Fibroblast of skin of left biceps (primary cell): ENCODE results near the gene SSTR3.

ENCODE experiments used
- DNase-seq, 2 experiments: peaks; one replicate each; pipeline ENCODE4 v3.0.0-alpha.2; 2013; ENCODE audit warnings: low read depth in 2 of 2

The SSTR3 gene

DNA sequence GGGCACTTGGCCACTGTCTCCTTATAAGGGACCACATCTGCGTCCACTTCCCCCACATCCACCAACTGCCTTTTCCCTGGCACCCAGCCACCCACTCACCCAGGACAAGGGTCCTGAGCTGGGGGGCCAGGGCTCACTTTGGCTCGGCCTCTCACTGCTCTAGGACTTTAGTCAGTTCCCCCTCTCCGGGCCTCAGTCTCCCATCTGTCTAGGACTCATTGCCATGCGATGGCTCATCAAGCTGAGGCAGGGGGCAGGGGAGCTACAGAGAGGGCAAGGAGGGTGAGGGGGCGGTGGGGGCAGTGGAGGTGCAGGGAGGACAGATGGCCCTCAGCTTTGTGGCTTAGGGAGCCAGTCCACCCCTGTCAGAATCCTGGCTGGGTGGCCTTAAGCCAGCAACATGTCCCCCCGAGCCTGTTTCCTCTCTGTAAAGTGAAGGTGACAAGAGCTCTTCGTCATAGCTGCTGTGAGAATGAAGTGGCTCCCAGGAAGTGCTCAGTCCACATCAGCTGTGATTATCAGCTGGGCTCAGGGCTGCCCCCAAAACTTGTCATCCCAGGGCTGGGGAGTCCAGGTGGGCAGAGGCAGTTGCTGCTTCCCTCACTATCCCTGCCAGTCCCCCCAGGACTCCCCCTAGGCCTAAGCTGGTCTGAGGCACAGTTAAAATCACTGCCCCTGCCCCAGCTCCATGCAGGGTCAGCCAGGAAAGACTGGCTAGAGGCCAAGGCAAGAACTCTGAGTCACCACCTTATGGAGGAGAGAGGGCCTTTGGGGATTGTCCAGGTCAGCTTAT lies 16.9 kb upstream of the SSTR3 start:
- DNase-seq: no peak

DNA sequence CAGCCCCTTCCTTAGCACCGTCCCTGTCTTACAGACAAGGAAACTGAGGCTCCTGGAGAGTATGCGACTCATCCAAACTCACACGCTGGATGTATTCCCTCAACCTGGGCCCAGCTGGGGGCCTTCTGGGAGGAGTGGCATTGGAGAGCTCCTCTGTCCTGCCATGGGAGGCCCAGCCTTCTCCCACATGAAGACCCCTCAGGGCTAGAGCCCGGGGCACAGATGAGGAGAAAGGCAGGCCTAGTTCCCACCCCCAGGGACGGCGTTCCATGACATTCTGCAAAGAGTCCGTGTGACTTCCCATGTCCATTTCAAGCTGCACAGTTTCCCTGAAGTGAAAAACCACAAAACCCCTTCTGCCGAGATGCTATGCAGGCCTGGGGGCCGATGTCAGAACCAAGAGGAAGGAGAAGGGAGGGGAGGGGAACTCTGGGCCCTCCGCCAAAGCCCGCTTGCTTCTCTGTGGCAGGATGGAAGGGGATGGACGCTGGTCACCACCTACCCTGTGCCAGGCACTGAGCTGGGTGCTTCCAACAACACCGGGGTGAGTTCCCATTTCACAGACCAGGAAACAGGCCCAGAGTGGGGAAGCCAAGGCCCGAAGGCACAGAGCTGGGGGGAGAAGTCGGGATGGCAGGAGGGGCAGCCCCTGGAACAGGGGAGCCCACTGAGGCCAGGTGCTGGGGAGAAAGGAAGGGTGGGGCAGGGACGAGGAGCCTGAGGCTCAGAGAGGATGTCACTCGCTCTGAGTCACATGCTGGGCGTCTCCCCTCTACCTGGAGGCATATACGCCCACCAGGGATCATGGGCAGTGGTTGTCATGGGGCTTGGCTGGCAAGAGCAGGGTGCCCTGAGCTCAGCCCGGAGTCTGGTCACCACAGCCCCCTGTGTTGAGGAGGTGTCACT lies 16.1 kb upstream of the SSTR3 start:
- DNase-seq: peak; percentile 36 to 39

DNA sequence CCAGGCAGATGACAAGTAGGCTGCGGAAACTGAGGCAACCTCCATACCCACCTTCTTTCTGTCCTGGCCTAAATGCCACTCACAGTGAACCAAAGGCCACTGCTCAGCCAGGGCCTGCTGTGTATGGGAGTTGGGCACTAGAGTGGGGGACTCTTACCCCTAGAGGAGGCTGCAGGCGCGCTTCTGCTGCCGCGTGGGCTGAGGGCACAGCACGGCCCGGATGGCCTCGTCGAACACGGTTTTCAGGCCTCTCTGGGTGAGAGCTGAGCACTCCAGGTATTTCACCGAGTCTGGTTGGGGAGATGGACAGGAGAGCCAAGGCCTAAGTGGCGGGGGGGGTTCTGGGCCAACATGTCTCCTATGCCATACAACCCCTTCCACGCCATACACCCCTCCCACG lies 14.2 kb upstream of the SSTR3 start:
- DNase-seq: no peak

- DNase-seq: no peak
These were observed 13.8 kb upstream of the SSTR3 start for GRCh38 chr22:37226087-37226486.

- no peak for DNase-seq
These were observed 13.2 kb upstream of the SSTR3 start for GRCh38 chr22:37225481-37225880.

GRCh38 chr22:37224757-37225420 lies 12.6 kb upstream of the SSTR3 start:
- no peak for DNase-seq

DNA sequence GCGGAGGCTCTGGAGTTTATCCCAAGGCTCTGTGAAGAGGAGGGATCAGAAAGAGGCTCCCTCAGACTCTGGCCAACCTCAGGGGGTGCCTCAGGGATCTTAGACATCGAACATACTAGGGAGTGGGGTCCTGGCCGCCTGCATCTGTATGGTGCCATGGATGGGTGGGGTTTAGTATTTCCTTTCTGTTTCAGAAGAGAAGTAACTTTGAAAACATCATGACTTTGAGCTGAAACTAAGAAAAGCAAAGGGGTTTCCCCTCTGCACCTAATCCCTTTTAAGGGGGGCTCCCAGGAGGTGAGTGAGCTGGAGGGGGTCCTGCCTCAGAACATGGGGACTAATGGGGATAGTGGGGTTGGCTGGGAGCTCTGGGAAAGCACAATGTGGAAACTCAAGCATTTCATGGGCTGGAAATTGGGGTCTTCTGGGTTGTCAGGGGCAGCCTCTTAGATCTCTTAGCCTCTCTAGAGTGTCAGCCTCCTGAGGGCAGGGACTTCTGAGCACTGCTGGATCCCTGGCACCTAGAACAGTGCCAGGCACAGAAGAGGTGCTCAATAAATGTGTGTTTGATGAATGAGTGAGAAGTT lies 11.8 kb upstream of the SSTR3 start:
- no peak for DNase-seq

GRCh38 chr22:37222440-37222971 lies 10.2 kb upstream of the SSTR3 start:
- DNase-seq: no peak

DNA sequence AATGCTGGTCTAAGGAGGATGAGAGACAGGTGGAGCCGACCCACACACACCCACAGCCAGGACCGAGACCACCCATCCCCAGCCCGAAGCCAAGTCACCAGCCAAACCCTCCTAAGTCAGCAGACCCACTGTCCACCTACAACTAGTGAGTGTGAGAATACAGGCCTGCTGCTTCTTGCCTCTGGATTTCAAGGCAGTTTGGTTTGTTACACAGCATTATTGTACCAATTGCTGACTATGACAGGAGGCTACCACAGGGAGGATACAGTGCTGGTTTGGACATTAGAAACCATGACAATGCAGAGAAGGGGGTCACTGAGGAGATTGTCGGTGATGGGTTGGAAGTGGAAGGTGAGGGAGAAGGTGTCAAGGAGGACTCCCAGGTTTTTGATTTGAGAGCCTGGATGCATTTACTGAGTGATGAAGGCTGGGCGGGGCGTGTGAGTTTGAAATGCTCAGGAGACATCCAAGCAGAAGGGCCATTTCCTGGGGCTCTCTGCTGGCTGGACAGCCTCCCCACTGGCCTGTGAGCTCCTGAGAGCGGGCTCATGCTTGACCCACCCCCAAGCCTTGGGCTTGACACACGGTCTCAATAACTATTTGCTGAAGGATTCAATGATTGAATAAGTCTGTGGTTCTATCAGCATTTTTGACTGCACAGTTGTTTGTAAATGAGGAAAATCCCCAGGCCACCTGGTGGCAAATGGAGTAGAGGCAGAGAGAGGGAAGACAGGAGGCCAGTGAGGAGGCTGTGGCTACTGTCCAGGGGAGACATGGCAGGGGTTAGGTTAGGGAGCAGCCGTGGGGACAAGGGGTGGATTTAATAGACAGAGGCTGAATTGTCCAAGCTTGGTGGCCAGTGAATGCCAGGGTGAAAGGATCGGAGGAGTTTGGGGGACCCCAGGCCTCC lies 9.4 kb upstream of the SSTR3 start:
- DNase-seq: no peak

DNA sequence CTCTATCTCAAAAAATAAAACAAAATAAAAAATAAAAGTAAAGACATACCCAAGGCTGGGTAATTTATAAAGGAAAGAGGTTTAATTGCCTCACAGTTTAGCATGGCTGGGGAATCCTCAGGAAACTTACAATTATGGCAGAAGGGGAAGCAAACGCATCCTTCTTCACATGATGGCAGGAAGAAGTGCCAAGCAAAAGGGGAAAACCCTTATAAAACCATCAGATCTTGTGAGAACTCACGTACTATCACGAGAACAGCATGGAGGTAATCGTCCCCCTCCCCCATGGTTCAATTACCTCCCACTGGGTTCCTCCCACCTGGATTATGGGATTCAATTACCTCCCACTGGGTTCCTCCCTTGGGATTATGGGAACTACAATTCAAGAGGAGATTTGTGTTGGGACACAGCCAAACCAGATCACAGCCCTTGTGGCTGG lies 8.3 kb upstream of the SSTR3 start:
- DNase-seq: no peak

DNA sequence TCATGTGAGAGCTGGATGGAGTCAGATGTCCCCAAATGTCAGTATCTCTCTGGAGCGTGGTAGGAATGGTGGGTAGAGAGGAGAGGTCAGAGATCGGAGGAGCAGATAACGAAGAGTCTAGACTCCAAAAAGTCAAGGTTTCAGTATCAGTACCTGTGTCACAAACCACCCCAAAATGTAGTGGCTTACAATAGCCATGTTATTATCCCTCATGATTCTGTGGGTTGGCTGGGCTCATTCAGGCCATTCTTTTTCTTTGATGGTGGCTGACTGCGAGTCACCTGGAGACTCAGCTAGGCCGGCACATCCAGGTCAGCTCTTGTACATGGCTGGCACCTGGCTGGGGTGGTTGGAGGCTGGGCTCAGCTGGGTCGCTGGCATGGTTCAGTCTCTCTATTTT lies 7.3 kb upstream of the SSTR3 start:
- no peak for DNase-seq

- no peak for DNase-seq
These were observed 6.6 kb upstream of the SSTR3 start for GRCh38 chr22:37218771-37219411.

- DNase-seq: no peak
These were observed 6.1 kb upstream of the SSTR3 start for GRCh38 chr22:37218399-37218770.

- DNase-seq: no peak
These were observed 3.6 kb upstream of the SSTR3 start for GRCh38 chr22:37215890-37216289.

DNA sequence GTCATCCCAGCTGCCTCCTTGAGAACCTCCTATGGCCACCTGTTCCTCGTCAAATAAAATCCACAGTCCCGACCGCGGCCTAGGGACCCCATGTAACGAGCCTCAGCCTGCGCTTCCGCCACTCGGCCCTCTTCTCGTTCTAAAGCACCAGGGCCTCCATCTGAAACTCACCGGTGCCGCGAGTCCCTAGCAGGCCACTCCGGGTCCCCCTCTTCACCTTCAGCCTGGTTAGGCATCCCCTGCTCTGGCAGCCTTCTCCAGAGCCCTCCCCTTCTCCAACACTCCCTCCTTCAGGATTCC lies 2.4 kb upstream of the SSTR3 start:
- no peak for DNase-seq

- no peak for DNase-seq
These were observed 1.9 kb upstream of the SSTR3 start for GRCh38 chr22:37213941-37214730.

- DNase-seq: no peak
These were observed 1.1 kb upstream of the SSTR3 start for GRCh38 chr22:37213218-37213855.

DNA sequence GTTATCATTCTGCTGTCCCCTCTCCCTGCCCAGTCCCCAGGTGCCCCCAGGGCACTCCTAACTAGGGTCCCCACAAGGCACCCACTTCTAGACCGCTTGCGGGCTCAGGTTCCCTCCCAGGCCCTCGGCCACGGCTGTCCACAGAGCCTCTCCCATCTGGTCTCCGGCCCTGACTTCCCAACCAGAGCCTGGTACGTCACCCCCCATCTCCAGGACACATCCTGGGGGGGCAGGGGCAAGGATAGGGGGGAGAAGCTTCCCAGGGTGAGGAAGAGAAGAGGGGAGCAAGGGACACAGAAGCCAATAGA lies 457 bp downstream of the SSTR3 start:
- no peak for DNase-seq
